Stomach (tissue), 9 donors: ENCODE measurements around the gene RAI1. TPM values are rescaled to one million over a fixed set of nuclear protein-coding genes. Genes with fewer than 3 reads are reported as not detected.

ENCODE experiments used
- DNase-seq, 2 donors: peaks; one replicate each; pipeline versions ENCODE4 v3.0.0 to v3.0.0-alpha.2; 2013 to 2019
- H3K27ac ChIP-seq, 5 donors: fragments of 200-600 bp in 4 of 5; sonication (generic) in 4 of 5; one replicate each; pipeline ENCODE4 v1.5.1; 2013 to 2019; ENCODE audit warnings: mild to moderate bottlenecking in 1 of 5, moderate library complexity in 1 of 5
- H3K27me3 ChIP-seq, 3 donors: fragments of 200-600 bp; sonication (generic); one replicate each; pipeline ENCODE4 v1.5.1; 2017 to 2019; ENCODE audit warnings: mixed run types in 1 of 3
- H3K36me3 ChIP-seq, 4 donors: fragments of 200-600 bp; sonication (generic); 1 replicate in 3 of 4; 2 replicates in 1 of 4; pipeline ENCODE4 v1.5.1; 2016 to 2019
- H3K4me1 ChIP-seq, 4 donors: fragments of 200-600 bp; sonication (generic); one replicate each; pipeline ENCODE4 v1.5.1; 2016 to 2019
- H3K4me3 ChIP-seq, 4 donors: fragments of 200-600 bp; sonication (generic) in 3 of 4; one replicate each; pipeline ENCODE4 v1.5.1; 2016 to 2019; ENCODE audit warnings: mild to moderate bottlenecking in 1 of 4
- H3K9me3 ChIP-seq, 4 donors: fragments of 200-600 bp; sonication (generic); one replicate each; pipeline ENCODE4 v1.5.1; 2016 to 2019
- EP300 ChIP-seq: sonication (generic); formaldehyde crosslinking; IDR thresholded peaks from one replicate; pipeline ENCODE4 v1.6.1; 2017; ENCODE audit warnings: antibody characterized with exemption
- POLR2A ChIP-seq, 4 donors: fragments of 450-650 bp; IDR thresholded peaks; one replicate each; pipeline ENCODE4 v1.6.1; 2016; ENCODE audit warnings: antibody characterized with exemption in 4 of 4, control low read depth in 2 of 4, mild to moderate bottlenecking in 1 of 4, moderate library complexity in 1 of 4
- POLR2AphosphoS5 ChIP-seq, 3 donors: sonication (generic); formaldehyde crosslinking; IDR thresholded peaks; one replicate each; pipeline ENCODE4 v1.6.1; 2016; ENCODE audit warnings: antibody characterized with exemption in 3 of 3
- WGBS, 5 donors: extraction: QIAGEN DNeasy Blood & Tissue Kit in 3 of 5; methylation state at CpG; one replicate each; pipeline versions ENCODE4 v1.1.5 to v1.1.7; 2013 to 2018; 5-methylcytosine and 5-hydroxymethylcytosine counted together
- intact Hi-C: fragments of 100-400 bp; cut with DNase I; formaldehyde crosslinking; loops from one replicate; pipeline ENCODE4 v1.15.1; 2023; ENCODE audit warnings: low total_unique reads
- polyA plus RNA-seq, 3 donors: library from polyadenylated mRNA; stranded (reverse); fragments of 200-250 nt; gene quantifications; one replicate each; pipeline ENCODE4 v1.2.3, GENCODE V29; 2013
- total RNA-seq, 5 donors: library from RNA; depleted of rRNA; stranded (reverse); fragments of >200 nt; gene quantifications; one replicate each; pipeline versions ENCODE4 v1.1.0 to v1.2.3, GENCODE V29; 2014 to 2016
- TF ChIP-seq, protein P1 (sequence below), 7 experiments: fragments of 450-650 bp in 4 of 7; fragments of 200-600 bp in 3 of 7; sonication (generic) in 3 of 7; IDR thresholded peaks; one replicate each; pipeline ENCODE4 v1.5.1; 2016 to 2019; ENCODE audit warnings: antibody characterized with exemption in 7 of 7, control low read depth in 2 of 7, mild to moderate bottlenecking in 1 of 7
- donor health status: healthy with polysubstance abuse.
- donor health status: Bipolar disorder and iron deficiency.
- donor health status: healthy.

RAI1 gene
- total and polyA plus RNA-seq, 8 donors, result 4.6 to 94.5 (median 28.3) TPM

DNA sequence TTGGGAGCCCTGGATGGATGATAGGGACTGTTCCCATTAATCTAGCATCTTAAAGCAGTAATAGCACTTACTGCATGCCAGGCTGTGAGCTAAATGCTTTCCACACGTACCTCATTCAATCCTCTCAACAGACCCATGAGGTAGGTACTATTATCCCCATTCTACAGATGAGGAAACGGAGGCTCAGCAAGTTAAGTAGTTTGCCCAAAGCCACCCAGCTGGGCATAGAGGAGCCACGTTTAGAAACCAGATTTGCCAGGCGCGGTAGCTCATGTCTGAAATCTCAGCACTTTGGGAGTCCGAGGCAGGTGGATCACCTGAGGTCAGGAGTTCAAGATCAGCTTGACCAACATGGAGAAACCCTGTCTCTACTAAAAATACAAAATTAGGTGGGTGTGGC is 2.0 kb upstream of the RAI1 start:
- intact Hi-C loops, result no loop called here
- 90 to 98% (median 94%) methylated on average over 6 of the region's 6 CpGs for WGBS, 5 donors

GRCh38 chr17:17679748-17680147 is 1.5 kb upstream of the RAI1 start:
- no peaks in the 10 kb centered on the region for H3K36me3 ChIP-seq
- H3K27me3 ChIP-seq, result no peaks in the 10 kb centered on the region
- TF ChIP-seq, protein P1, sequence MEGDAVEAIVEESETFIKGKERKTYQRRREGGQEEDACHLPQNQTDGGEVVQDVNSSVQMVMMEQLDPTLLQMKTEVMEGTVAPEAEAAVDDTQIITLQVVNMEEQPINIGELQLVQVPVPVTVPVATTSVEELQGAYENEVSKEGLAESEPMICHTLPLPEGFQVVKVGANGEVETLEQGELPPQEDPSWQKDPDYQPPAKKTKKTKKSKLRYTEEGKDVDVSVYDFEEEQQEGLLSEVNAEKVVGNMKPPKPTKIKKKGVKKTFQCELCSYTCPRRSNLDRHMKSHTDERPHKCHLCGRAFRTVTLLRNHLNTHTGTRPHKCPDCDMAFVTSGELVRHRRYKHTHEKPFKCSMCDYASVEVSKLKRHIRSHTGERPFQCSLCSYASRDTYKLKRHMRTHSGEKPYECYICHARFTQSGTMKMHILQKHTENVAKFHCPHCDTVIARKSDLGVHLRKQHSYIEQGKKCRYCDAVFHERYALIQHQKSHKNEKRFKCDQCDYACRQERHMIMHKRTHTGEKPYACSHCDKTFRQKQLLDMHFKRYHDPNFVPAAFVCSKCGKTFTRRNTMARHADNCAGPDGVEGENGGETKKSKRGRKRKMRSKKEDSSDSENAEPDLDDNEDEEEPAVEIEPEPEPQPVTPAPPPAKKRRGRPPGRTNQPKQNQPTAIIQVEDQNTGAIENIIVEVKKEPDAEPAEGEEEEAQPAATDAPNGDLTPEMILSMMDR (IDR thresholded peaks at IDR 0.05), result no peak
- TF ChIP-seq EP300 (no peak), POLR2AphosphoS5 (IDR thresholded peaks at IDR 0.05) (no peak), POLR2A (IDR thresholded peaks at IDR 0.05) (no peak)
- no peaks in the 10 kb centered on the region for H3K9me3 ChIP-seq
- peaks cover 16 to 24% (median 23%) of the 10 kb centered on the region in 4 donors for H3K4me1 ChIP-seq
- 80 to 92% (median 89%) methylated on average over 6 of the region's 6 CpGs for WGBS, 5 donors
- intact Hi-C loops, result loop anchor here (10.0 kb wide), 1 partner anchor 105 kb away; no protein-coding TSS in a partner anchor
- DNase-seq, result no peak
- no peak overlapping the region for H3K27ac ChIP-seq
- no peak overlapping the region for H3K4me3 ChIP-seq

More for the DNA sequence above, 2.0 kb upstream of the RAI1 start:
- Histone ChIP-seq H3K4me3 (no peak overlapping the region), H3K36me3 (no peaks in the 10 kb centered on the region), H3K27me3 (no peaks in the 10 kb centered on the region), H3K27ac (no peak overlapping the region), H3K4me1 (peaks cover 13 to 19% (median 18%) of the 10 kb centered on the region in 4 donors), H3K9me3 (no peaks in the 10 kb centered on the region)
- no peak for DNase-seq
- TF ChIP-seq, protein P1 (IDR thresholded peaks at IDR 0.05), result no peak
- TF ChIP-seq POLR2A (IDR thresholded peaks at IDR 0.05) (no peak), EP300 (no peak), POLR2AphosphoS5 (IDR thresholded peaks at IDR 0.05) (no peak)

GRCh38 chr17:17680477-17681186 is 626 bp upstream of the RAI1 start:
- peaks cover 25 to 33% (median 32%) of the 10 kb centered on the region in 4 donors for H3K4me1 ChIP-seq
- peak overlapping the region; percentile 39 to 97 (median 94) for H3K27ac ChIP-seq
- TF ChIP-seq, protein P1 (IDR thresholded peaks at IDR 0.05), result peak in 2 of 7 experiments; percentile 41 to 44
- TF ChIP-seq POLR2A (IDR thresholded peaks at IDR 0.05), result no peak
- 47 to 51% (median 48%) methylated on average over 12 of the region's 12 CpGs for WGBS, 5 donors
- H3K4me3 ChIP-seq, result peak overlapping the region; percentile 75 to 81 (median 80)
- no peaks in the 10 kb centered on the region for H3K36me3 ChIP-seq
- H3K27me3 ChIP-seq, result no peaks in the 10 kb centered on the region
- no peaks in the 10 kb centered on the region for H3K9me3 ChIP-seq
- intact Hi-C loops, result loop anchor here (10.0 kb wide), 1 partner anchor 104 kb away; no protein-coding TSS in a partner anchor
- no peak for DNase-seq

GRCh38 chr17:17681744-17682292 is 560 bp downstream of the RAI1 start:
- 0 to 2% (median 1%) methylated on average over 37 to 68 of the region's 68 CpGs for WGBS, 5 donors

More at GRCh38 chr17:17681744-17682292, 560 bp downstream of the RAI1 start:
- intact Hi-C loops, result loop anchor here (10.0 kb wide), 1 partner anchor 103 kb away; no protein-coding TSS in a partner anchor
- Histone ChIP-seq H3K4me3 (peak overlapping the region; percentile 75 to 81 (median 80)), H3K27me3 (no peaks in the 10 kb centered on the region), H3K27ac (peak overlapping the region; percentile 94 to 97 (median 95)), H3K36me3 (no peaks in the 10 kb centered on the region), H3K4me1 (peaks cover 37 to 45% (median 44%) of the 10 kb centered on the region in 4 donors), H3K9me3 (no peaks in the 10 kb centered on the region)
- peak in 1 of 2 donors; percentile 80 for DNase-seq
- no peak for TF ChIP-seq POLR2AphosphoS5 (IDR thresholded peaks at IDR 0.05)
- TF ChIP-seq, protein P1 (IDR thresholded peaks at IDR 0.05), result no peak
